Measurements from ENCODE around the gene UNC5C.

UNC5C gene

DNA sequence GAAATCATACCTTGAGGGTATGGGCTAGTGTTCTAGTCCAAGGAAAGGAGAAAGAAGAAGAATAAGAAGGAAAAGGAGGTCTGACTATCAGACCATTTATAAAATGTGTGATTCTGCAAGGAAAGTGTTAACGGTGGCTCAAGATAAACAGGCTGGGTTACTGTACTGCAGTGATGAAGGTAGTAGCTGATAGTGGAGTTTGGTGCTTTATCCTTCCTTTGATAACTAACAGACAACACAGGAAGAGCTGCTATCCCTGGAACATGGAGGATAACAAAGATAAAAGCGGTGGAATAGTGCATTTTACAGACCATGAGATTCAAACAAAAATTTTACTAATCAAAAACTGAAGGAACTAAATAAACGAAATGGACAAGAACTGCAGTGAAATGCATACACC is 2.6 kb downstream of the UNC5C start:
- DNase-seq = no peak

DNA sequence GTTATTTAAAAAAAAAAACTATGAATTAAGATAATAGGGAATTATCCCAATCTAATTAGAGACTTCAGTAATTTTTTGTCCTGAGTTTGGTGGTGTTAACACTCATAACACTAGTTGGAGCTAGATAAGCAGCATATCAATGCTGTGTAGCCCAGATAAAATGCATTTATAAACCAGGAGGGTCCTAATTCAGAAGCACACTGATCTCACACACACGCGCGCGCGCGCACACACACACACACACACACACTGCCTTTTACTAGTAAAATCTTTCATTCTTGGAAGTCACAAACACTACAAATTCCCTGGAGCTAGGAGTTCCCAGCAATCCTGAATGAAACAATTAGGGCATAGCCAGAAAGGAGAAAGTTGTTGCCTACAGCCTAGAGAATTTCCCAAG is 3.2 kb downstream of the UNC5C start:
- no peak for DNase-seq

DNA sequence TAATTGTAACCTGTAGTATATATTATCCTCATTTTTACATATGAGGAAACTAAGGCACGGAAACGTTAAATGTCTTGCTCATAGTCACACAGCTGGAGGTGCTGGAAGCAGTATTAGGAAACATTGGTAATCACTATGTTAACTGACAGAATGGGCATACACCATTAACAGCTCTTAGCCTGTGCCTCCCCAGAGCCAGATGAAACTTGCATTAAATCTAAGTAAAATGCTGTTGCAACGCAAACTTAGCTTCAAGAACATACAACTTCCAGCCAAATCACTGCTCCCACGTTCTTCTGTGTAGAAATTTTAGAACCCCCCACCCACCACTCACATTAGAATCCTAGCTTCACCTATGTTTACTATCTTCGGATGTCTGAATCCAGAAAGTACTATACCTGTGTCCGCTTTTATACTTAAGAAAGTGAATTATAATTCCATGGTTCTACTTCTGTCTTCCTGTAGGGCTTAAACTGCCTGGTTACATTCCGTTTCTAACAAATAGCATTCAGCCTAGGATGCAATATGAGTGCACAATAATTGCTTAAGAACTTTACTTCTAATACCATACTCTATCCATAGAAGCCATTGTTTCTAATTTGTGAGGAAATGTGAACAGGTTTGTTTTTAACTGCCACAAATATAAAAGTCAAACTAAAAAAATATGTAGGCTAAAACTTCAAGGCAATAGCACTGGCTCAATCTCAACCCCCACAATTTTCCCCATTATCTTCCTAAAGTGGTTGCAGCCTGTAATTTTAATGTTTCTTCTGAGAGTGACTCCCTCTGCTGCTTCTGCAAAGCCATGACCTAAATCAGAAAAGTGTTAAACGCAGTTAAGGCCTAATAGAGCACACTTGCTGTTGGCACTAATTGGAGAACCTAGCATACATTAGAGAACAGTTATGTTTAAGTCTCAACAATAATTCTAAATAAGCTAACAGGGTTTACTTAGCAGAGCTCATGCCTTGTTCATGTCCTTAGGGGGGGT is 4.4 kb downstream of the UNC5C start:
- DNase-seq = no peak

DNA sequence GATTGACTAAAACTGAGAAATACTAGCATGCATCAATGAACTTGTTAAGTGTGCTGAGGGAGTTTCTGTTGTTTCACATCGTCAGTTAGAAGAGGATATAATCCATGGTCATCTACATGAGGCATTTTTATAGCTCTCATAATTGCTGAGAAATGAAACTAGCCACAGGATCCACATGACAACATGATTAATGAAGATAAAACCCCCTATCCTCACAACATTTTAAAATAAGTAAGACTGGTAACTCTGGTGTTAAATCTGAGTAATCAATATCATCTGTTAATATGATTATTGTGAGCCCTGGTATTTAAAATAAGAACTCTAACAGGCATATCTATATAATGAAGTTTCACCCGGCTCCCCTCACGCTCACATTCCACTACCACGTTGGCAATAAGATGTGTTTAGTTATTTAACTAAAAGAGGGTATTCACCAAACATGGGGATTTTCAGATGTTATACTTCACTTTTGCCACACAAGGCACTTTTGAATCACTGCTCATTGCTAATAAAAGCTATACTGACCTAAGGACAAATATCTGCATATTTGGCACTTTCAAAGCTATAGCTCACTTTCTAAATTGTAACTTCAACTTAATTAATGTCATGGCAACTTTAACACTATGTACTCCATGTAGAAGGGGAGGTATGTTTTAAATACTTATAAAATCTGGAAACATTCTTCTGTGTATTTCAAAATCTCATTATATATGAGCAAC is 6.7 kb downstream of the UNC5C start:
- no peak for DNase-seq

DNA sequence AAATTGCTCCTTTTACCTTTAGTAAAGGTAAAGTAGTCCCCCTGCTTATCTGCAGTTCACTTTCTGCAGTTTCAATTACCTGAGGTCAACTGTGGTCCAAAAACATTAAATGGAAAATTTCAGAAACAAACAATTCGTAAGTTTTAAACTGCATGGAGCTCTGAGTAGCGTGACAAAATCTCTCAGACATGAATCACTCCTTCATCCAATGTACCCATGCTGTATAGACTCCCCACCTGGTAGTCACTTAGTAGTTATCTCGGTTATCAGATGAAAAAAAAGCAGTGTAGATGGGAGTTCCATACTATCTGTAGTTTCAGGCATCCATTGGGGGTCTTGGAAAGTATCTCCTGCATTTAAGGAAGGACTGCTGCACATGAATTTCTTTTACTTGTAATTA is 7.7 kb downstream of the UNC5C start:
- DNase-seq = no peak

DNA sequence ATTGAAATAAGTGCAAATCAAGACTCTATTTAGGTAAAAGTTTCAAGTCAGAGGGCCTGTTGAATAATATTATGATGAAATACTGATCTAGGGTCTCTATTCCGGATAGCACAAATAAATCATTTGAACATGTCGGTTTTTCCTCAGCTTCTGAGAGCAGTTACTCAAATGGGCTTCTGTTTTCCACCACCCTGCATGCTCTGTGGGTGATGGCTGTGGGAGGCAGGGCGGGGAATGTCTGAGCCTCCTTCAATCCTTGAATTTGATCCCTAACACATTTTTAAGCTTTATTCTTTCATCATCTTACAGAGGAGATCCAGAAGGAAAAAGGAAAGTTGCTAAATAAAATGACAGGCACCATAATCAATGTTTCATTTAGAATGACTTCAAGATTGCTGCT is 8.5 kb downstream of the UNC5C start:
- DNase-seq = no peak

DNA sequence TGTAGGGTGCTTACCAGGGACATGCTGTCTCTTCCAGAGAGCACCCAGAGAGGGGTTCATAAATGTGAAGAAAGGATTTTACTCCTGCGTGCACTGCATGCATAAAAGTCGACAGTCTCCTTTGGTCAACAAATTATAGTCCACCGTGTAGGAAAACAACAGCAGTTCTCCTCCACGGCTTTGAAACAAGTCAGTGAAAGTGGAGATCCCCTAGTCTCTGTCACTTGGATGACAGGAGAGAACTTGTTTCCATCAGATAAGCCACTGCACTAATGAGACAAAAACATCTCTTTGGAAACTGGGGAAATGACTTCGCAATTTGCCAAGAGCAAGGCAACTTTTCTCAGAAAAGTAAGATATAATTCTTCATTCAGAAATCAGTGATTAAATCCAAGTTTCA is 9.7 kb downstream of the UNC5C start:
- no peak for DNase-seq

DNA sequence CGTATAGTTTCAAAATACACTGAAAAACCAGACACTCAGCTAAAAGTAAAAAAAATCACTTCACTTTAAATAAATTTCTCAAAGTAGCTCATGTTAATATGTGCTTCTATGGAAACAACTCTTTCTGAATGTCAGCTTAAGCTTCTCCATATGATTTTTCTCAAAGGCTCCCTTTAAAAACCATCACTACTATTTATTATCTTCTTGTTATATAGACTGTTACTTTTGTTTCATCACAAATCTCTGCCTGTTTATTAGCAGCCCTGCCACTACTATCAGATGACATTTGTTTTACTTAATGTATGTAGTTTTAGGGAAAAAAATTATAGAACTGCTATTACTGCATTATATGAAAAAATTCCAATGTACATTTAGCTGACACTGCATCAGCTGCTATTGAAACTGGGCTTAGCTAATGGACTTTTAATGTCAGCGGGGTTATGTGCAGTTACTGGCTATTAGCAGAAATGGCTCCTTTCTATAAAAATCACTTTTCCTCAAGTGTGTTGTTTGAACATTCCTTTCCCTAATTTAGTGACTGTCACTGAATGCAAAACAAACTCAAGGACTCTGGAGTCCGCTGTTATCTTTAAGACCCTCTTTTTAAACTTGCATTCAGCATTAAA is 10.8 kb downstream of the UNC5C start:
- no peak for DNase-seq

DNA sequence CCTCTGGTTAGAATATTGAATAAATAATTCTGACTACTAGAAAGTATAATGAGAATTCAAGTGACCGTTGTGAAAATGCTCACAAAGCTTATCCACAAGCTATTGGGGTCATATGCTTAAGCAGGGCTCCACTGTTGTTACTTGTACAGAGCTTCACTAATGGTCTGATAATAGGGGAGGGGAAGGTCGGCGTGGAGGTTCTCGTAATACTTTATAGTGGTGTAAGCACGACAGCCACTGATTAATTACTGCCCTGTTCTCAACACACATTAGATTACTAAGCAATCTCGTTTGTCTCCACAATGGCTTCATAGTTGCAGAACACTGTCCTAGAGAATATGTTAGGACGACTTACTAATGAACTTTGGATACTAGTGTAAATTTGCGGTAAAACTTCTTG is 11.6 kb downstream of the UNC5C start:
- DNase-seq = no peak

DNA sequence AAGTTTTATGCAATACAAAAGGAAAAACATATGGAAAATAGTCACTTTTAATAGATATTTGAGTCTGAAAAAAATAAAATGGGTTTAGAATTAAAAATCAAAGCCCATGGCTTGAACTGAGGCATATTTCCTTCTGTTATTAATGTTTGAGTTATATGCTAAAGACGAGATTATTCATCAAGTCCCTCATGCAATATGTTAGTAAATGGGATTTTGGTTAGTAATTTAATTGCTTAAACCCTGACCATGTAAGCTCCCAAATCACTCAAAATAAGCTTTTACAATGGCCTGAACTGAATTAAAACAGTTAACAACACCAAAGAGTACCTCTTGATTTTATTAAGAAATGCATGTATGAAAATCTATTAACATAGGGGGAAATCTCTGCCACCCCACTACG is 12.1 kb downstream of the UNC5C start:
- DNase-seq = no peak

DNA sequence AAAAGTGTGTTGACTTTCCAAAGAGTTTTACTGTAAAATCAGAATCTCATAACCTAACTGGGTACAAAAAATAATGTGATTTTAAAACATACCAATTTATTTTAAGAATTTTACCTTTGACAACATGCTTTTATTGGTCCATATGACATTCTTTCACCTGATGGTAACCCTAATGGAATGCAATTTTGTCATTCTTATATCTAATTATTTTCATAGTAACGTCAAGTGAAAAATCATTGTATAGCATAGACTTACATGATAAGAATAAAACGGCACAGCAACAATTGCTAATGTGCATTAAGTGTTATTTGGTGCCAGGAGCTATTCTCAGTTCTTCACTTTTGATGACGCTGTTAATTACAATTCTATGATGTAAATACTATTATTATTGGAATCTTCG is 13.6 kb downstream of the UNC5C start:
- no peak for DNase-seq

DNA sequence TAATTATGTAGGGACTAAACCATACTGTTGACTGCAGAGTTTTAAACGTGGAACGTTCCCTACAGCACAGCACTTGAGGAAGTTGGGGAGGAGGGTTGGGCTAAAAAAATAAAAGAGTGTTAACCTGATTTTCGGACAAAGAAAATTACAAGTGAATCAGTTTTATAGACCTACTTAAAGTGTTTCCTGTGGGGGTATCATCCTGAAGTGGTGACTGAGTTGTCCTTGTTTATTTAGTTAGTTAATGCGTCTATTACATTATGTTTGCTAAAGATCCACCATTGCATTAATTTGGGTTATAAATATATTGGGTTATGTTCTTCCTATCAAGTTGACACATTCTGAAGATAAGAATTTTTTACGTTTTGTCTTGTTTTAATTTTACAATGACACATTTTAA is 14.7 kb downstream of the UNC5C start:
- DNase-seq = no peak

DNA sequence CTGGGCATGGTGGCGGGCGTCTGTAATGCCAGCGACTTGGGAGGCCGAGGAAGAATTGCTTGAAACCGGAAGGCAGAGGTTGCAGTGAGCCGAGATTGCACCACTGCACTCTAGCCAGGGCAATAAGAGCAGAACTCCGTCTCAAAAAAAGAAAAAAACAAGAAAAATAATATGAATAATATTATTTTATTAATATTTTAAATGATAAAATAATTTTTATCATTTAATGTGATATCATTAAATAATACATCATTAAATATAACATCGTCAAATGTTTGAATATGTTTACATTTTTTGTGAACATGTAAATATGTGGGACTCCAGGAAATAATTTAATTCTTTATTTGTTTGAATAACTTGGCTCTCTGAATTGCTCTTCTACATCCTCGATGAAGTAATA is 15.5 kb downstream of the UNC5C start:
- DNase-seq = no peak

DNA sequence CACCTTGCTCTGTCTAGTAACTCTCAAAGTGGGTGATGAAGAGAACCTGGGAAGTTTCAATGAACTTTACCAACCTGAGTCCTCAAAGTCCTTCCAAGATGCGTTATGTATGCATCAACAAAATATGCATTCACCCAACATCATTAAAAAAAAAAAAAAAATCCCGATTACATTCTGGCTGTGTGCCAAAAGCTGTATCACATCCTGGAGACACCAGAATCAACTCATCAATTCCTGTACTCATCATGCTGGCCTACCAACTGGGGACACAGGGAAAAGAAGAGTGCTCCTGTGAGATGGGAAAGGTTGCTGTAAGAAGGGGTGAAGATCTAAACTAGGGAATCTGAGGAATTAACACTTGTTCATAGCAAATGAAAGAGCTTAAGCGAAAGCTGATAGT is 16.5 kb downstream of the UNC5C start:
- no peak for DNase-seq

DNA sequence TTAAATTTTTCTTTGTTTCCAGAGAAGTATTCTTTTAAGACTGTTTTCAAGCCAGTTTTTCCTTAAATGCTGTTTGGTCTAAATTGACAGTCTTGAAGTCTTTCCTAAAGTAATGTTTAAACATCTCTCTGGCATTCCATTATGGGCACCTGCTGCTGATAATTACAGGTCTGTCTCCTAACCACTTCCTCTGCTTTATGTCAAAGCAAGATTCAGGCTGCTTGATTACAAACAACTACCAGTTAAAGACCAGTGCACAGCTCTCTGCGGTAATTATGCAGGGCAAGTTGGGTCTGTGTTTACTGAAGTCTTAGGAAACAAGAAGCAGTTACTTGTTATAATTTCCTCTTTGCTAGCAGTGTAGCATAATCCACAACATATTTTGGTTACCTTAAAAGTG is 17.6 kb downstream of the UNC5C start:
- DNase-seq = no peak

DNA sequence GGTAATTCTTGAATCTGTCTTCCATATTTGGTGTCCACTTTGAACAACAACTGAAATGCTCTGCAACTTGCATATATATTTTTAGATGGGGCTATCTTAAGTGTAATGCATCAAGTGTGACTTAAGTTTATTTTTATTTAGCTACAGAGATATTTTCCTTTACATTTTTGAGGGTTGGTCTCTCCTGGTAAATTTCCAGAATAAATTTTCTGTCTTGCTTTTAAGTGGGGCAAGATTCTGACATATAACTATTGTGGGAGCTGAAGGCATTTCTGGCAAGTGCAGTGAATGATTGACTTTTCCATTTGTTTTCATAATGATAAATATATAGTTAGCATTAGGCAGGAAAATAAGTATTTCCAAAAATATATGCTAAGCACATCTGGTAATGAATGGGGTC is 18.8 kb downstream of the UNC5C start:
- DNase-seq = no peak

DNA sequence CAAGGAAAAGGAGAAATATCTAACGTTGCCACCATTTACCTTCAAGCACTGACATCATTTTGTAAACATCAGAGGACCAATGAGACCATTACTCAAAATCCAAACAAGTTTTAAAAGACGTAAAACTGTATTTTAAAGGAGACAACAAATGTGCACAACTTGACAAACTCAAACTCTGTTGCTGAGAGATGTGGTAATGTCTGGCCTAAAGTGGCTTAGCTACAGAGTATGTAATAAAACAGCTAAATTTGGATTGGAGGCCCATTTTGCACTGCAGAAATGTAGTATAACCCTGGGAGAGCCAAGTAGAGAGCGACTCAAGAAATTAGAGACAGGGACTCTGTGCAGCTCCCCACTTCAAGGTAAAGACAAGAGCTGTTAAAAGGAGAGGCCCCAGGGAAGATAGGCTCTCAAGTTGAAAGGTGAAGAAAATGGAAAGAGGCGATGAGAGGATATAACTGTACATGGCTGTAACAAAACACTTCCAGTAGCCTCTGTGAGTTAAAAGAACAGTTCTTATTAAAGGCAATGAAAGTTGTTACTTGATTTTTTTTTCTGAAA is 20.3 kb downstream of the UNC5C start:
- no peak for DNase-seq

DNA sequence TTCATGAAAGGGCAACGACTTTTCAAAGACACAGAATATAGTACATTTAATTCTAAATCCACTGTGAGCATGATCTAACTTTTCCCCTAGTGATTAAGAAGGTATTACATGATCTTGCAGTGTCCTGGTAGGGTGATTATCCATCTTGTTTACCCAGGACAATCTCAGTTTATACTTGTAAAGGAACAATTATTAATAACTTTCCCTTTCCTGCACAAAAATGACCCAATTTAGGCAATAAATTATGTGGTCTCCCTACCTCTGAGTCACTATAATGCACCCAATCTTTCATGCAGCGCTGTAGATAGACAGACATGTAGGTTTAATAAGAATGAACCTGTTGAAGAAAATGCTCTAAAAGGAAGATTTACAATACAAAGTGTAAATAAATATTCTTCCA is 22.7 kb downstream of the UNC5C start:
- DNase-seq = no peak

DNA sequence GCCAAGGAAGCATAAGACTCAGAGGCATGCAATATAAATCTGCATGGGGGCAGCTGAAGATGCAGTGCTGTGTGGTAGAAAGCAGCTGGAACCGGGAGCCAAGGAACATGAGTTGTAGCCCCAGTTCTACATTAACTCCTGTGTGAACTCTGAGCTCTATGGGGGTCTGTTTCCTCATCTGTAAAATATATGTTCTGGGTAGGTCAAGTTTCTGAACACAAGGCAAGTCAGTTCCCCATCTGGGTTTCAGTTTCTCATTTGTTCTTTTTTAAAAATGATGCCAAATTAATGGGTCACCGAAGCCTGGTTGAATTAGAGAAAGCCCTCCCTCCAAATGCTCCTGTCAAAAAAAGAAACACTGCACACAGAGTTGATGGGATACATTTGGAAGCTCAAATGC is 24.0 kb downstream of the UNC5C start:
- no peak for DNase-seq

DNA sequence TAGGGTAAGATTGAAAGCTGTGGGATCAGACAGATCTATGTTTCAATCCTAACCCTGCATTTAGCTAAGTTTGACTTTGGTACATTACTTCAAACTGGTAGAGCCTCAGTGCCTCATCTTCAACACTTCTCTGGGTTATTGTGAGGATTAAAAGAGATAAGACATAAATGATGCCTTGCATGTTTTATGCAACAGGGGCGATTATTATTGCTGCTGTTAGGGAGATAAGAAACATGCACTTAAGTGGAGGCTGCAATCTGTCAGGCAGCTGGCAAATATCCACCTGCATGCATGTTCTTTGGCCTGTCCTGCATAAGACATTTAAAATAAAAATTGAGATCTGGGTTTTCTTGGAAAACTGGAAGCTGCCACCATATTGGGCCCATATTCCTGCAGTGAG is 24.6 kb downstream of the UNC5C start:
- DNase-seq = no peak

DNA sequence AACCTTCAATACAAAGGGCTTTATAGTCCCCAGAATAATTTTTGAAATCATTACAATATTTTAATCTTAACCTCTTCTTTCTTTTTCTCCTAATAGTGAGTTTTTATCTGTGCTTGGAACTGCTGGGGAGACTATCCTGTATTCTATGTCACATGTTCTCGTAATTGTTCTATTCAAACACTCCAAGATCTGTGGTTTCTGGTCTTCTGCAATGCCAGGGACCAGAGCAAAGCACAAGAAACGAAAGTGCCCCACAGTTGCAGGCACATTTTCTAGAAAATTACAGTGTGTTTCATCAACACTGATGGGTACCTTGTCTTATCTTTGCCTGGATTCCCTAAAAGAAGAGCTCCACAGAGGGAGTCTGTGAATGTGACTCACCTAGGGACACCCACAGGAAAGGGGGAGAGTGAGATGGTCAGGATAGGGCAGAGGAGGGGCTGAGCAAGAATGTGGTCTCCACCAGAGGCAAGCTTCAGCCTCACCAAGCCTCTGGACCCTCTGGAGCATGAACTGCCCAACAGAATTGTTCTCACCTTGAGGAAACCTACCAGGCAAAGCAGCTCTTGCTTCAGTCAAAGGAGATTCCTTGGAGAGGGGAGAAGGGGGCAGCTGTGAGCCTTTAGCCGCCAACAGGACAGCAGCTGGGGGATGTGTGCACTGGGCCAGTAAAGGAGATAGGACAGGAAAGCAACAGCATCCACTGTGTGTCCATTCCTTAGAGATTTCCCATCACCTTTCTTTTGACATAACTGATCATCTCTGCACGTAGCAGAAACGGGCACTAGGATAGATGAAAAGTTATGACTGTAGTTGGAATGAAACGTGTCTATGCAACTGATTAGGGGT is 25.9 kb downstream of the UNC5C start:
- no peak for DNase-seq

DNA sequence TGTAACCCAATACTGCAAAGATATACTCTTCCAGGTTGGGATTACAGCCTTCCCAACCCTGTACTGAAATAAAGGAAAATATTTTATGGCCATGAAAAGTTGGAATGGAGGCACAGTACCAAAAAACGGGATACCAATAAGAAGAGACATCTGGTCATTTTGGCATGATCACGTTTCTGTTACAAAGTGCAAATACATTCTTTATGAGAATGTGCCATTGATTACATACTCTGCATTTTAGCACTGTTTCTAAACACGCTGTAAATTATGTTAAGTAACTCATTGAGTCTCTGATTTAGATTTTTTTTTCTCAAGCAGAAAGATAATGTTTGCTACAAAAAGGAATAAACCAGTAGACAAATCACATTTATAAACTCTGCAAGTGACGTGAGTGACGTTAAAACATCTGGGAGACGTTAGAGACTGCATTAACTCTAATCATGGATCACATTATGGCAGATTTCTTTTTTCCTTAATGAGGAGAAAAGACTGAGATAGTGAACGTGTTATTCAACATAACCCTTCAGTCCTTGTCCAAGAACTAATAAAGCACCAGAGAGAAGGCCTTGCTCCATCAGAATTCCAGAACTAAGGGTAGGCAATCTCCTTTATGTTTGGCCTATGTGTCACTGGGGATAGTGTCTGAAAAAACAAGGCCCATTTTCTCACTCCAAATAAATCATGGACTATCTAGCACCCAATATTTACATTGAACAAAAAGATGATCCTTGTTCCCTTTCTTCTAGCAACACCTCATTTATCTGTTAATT is 31.0 kb downstream of the UNC5C start:
- no peak for DNase-seq

All from GF-D8 (cell line).